Heart right ventricle (tissue), 16 donors: ENCODE results near the gene RAP1GAP. TPM values are rescaled to one million over a fixed set of nuclear protein-coding genes. Genes with fewer than 3 reads are reported as not detected.

Experiments
- ATAC-seq, 8 donors: fragments of 200-7000 bp; cut with Tn5 transposase; one replicate each; pipeline ENCODE4 v1.9.1; 2020; ENCODE audit warnings: mild to moderate bottlenecking in 8 of 8, moderate library complexity in 8 of 8, moderate number of reproducible peaks in 1 of 8
- DNase-seq, 2 donors: peaks; one replicate each; pipeline ENCODE4 v3.0.0-alpha.2; 2020
- H3K27ac ChIP-seq, 10 donors: fragments of 200-600 bp; sonication (generic) in 2 of 10; one replicate each; pipeline versions ENCODE4 v1.5.0 to v1.8.0; 2020 to 2022; ENCODE audit warnings: mild to moderate bottlenecking in 3 of 10
- H3K27me3 ChIP-seq, 7 donors: fragments of 200-600 bp; one replicate each; pipeline ENCODE4 v1.8.0; 2021 to 2022; ENCODE audit warnings: mild to moderate bottlenecking in 2 of 7
- H3K36me3 ChIP-seq, 9 donors: fragments of 200-600 bp; sonication (generic) in 1 of 9; one replicate each; pipeline versions ENCODE4 v1.5.0 to v1.8.0; 2020 to 2022; ENCODE audit warnings: mild to moderate bottlenecking in 2 of 9
- H3K4me1 ChIP-seq, 9 donors: fragments of 200-600 bp; sonication (generic) in 1 of 9; one replicate each; pipeline versions ENCODE4 v1.5.0 to v1.8.0; 2020 to 2022; ENCODE audit warnings: mild to moderate bottlenecking in 4 of 9
- H3K4me3 ChIP-seq, 10 donors: fragments of 200-600 bp; sonication (generic) in 2 of 10; one replicate each; pipeline versions ENCODE4 v1.5.0 to v1.8.0; 2020 to 2022; ENCODE audit warnings: mild to moderate bottlenecking in 7 of 10, moderate library complexity in 2 of 10
- H3K9me3 ChIP-seq, 11 donors: fragments of 200-600 bp in 10 of 11; sonication (generic) in 2 of 11; one replicate each; pipeline versions ENCODE4 v1.5.0 to v1.8.0; 2013 to 2022; ENCODE audit warnings: mild to moderate bottlenecking in 2 of 11, control low read depth in 1 of 11, moderate library complexity in 1 of 11
- WGBS, 2 donors: extraction: QIAGEN DNeasy Blood & Tissue Kit; methylation state at CpG; one replicate each; pipeline ENCODE4 v1.1.7; 2013; ENCODE audit warnings: inconsistent platforms in 1 of 2; 5-methylcytosine and 5-hydroxymethylcytosine counted together
- intact Hi-C, 10 donors: fragments of 100-400 bp; cut with DNase I; formaldehyde crosslinking; loops; one replicate each; pipeline versions ENCODE4 v1.11.1 to v1.14.2; 2022
- polyA plus RNA-seq, 2 donors: library from polyadenylated mRNA; stranded (reverse); fragments of 200-250 nt; gene quantifications; one replicate each; pipeline ENCODE4 v1.2.3, GENCODE V29; 2013
- total RNA-seq, 10 donors: library from RNA; stranded (reverse); fragmentation: NEBNext Ultra II Directional in 3 of 10; extraction: Animal tissue kit (Norgen Biotek cat#: 25700) in 3 of 10; gene quantifications; one replicate each; pipeline versions ENCODE4 v1.2.1 to v1.2.4, GENCODE V29; 2021 to 2023
- TF ChIP-seq, protein P1 (sequence below), 9 donors: fragments of 200-600 bp; sonication (generic) in 2 of 9; IDR thresholded peaks; one replicate each; pipeline versions ENCODE4 v1.5.0 to v1.8.0; 2021 to 2022; ENCODE audit warnings: antibody characterized with exemption in 9 of 9, mild to moderate bottlenecking in 5 of 9, moderate library complexity in 1 of 9
- donor health status: Arrhythmogenic right ventricular cardiomyopathy.
- donor health status: ischemic (EF 13 %, LVEDD 7.1; RV severe dilation, severe dysfunction).
- donor health status: healthy with polysubstance abuse.
- donor health status: DM: no; HTN: yes; CAD: no.
- donor health status: DM: no; HTN: no; CAD: no.
- donor health status: ischemic (EF 25% LVEDD 6.9; RV normal size, moderate dysfunction).
- donor health status: ischemic (EF 25% LVEDD 5.7; RV mildly dilated, moderate dysfunction).
- donor health status: healthy.
- donor health status: DM: yes; HTN: yes; CAD: no.
- donor health status: Ischemic cardiomyopathy.
- donor health status: ischemic (EF 35%, LVEDD 5.7; RV mildly dilated, moderate dysfunction).
- donor health status: nonischemic (EF 11% LVEDD 7.7; RV severe dilation, severe dysfunction).
- donor health status: DM: yes; HTN: yes; CAD: no.
- donor health status: PGD.
- donor health status: ischemic (EF 29% LVEDD 5.4; RV normal size, mild dysfunction).
- donor health status: nonischemic (EF 23%, LVEDD 6.1; RV moderate dilation, normal function).

RAP1GAP gene
- total and polyA plus RNA-seq, 12 donors, result 0.42 to 5.9 (median 4.0) TPM

DNA sequence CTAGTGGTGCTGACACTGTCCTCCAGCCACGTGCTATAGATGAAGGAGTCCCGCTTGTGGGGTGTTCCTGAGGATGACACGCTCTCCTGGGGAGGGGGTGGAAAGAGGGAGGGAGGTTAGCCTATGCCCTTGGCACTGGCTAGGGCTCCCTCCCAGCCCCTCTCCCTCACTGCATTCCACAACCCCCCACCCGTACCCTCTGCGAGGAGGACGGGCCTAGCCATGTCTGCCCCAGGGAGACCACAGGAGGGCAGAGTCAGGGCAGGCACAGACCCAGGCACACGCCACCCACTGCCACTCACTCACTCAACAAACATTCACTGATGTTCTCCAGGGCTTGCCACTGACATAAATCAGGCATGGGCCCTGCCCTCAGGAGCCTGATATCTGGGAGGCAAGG is 70.7 kb downstream of the RAP1GAP start:
- TF ChIP-seq, protein P1, sequence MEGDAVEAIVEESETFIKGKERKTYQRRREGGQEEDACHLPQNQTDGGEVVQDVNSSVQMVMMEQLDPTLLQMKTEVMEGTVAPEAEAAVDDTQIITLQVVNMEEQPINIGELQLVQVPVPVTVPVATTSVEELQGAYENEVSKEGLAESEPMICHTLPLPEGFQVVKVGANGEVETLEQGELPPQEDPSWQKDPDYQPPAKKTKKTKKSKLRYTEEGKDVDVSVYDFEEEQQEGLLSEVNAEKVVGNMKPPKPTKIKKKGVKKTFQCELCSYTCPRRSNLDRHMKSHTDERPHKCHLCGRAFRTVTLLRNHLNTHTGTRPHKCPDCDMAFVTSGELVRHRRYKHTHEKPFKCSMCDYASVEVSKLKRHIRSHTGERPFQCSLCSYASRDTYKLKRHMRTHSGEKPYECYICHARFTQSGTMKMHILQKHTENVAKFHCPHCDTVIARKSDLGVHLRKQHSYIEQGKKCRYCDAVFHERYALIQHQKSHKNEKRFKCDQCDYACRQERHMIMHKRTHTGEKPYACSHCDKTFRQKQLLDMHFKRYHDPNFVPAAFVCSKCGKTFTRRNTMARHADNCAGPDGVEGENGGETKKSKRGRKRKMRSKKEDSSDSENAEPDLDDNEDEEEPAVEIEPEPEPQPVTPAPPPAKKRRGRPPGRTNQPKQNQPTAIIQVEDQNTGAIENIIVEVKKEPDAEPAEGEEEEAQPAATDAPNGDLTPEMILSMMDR (IDR thresholded peaks at IDR 0.05), result no peak
- Histone ChIP-seq H3K9me3 (no peaks in the 10 kb centered on the region), H3K27ac (no peak overlapping the region), H3K4me1 (no peaks in the 10 kb centered on the region), H3K27me3 (peaks cover 0 to 33% (median 4%) of the 10 kb centered on the region in 7 donors), H3K4me3 (no peak overlapping the region), H3K36me3 (no peaks in the 10 kb centered on the region)
- intact Hi-C loops, result loop anchor here in 3 of 10 donors (5.0 to 10.0 kb wide), 4 partner anchors 91 to 364 kb away; partner anchors contain the start of gene ALPL (in 1 of the 3)
- DNase-seq (no peak), ATAC-seq (no peak)
- WGBS, 2 donors, result 73 to 81% methylated on average over 7 of the region's 7 CpGs

DNA sequence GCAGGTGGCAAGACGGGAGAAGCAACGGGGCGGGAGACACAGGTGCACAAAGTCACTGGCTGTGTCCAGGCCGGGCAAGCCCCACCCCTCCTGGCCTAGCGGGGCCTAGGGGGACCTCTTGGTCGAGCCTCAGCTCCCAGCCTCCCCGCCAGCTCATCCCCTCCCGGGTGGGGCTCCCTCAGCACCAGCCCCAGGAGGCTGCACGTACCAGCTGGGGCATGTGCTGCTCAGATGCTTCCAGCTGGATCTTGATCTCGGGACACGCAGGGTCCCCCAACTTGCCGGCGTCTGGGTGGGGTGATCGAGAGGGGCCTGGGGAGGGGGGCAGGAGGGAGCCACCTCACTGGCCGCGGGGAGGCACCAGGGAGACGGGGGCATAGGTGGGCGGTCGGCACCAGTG is 71.4 kb downstream of the RAP1GAP start:
- 85 to 86% methylated on average over 18 to 19 of the region's 19 CpGs for WGBS, 2 donors
- DNase-seq (no peak), ATAC-seq (no peak)
- Histone ChIP-seq H3K4me3 (no peak overlapping the region), H3K27ac (no peak overlapping the region), H3K9me3 (no peaks in the 10 kb centered on the region), H3K4me1 (no peaks in the 10 kb centered on the region), H3K36me3 (no peaks in the 10 kb centered on the region), H3K27me3 (peaks cover 0 to 32% (median 4%) of the 10 kb centered on the region in 7 donors)
- TF ChIP-seq, protein P1 (IDR thresholded peaks at IDR 0.05), result no peak
- intact Hi-C loops, result loop anchor here in 3 of 10 donors (5.0 to 10.0 kb wide), 4 partner anchors 90 to 363 kb away; partner anchors contain the start of gene ALPL (in 1 of the 3)

DNA sequence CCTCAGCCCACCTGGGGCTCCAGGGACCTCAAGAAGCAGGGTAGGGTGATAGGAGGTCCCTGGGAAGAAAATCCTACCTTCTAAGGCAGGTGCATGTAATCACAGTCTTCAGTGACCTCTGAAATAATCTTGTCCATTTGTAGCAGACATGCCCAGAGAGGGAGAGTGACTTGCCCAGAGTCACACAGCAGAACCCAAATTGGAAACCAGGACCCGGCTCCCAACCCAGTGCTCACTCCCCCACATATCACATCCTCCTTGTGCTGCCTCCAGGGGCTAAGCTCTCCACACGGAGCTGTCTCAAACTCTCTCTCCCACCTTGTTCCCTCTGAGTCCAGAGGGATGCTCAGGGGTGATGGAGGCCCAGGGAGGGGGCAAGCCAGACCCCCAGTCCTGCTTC is 72.5 kb downstream of the RAP1GAP start:
- no peak overlapping the region for H3K4me3 ChIP-seq
- TF ChIP-seq, protein P1 (IDR thresholded peaks at IDR 0.05), result no peak
- intact Hi-C loops, result loop anchor here in 3 of 10 donors (5.0 to 10.0 kb wide), 4 partner anchors 89 to 362 kb away; partner anchors contain the start of gene ALPL (in 1 of the 3)
- 80 to 81% methylated on average over 2 of the region's 2 CpGs for WGBS, 2 donors
- no peaks in the 10 kb centered on the region for H3K36me3 ChIP-seq
- H3K9me3 ChIP-seq, result no peaks in the 10 kb centered on the region
- ATAC-seq (no peak), DNase-seq (no peak)
- peaks cover 0 to 28% (median 2%) of the 10 kb centered on the region in 7 donors for H3K27me3 ChIP-seq
- H3K27ac ChIP-seq, result no peak overlapping the region
- no peaks in the 10 kb centered on the region for H3K4me1 ChIP-seq

DNA sequence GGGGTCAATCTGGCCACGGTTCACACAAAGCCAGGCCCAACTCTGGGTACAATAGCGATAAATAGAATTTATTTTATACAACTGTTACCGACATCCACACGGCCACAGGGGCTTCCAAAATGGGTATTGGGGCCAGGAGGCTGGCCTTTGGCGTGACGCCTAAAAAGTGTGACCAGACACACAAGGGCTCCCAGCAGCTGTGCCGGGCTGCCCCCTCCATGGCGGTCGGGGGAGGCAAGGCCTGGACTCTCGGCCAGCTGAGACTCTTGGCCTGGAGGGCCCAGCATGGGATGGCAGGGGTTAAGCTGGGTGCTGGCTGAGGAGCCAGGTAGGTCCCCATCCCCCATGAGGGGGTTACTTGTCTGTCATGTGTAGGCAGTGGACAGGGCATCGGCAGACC is 73.0 kb downstream of the RAP1GAP start:
- no peak for DNase-seq
- Histone ChIP-seq H3K4me3 (no peak overlapping the region), H3K27me3 (peaks cover 0 to 33% (median 5%) of the 10 kb centered on the region in 7 donors), H3K9me3 (no peaks in the 10 kb centered on the region), H3K36me3 (no peaks in the 10 kb centered on the region), H3K27ac (no peak overlapping the region), H3K4me1 (no peaks in the 10 kb centered on the region)
- 76 to 84% methylated on average over 11 of the region's 11 CpGs for WGBS, 2 donors
- no peak for ATAC-seq
- intact Hi-C loops, result loop anchor here in 3 of 10 donors (5.0 to 10.0 kb wide), 4 partner anchors 89 to 361 kb away; partner anchors contain the start of gene ALPL (in 1 of the 3)
- TF ChIP-seq, protein P1 (IDR thresholded peaks at IDR 0.05), result no peak
